ENCODE results near the gene ARHGAP5. TPM values are rescaled to one million over a fixed set of nuclear protein-coding genes. Genes with fewer than 3 reads are reported as not detected.

Gene ARHGAP5
- total RNA-seq, 1 experiment from 2014 or later = 7.9 TPM

GRCh38 chr14:32190673-32191072, 113.6 kb downstream of the ARHGAP5 start:
- Histone ChIP-seq H3K9me3 (no peaks in the 10 kb centered on the region), H3K27me3 (no peaks in the 10 kb centered on the region), H3K36me3 (no peaks in the 10 kb centered on the region), H3K4me3 (no peak overlapping the region)
- no peak for DNase-seq

- no peaks in the 10 kb centered on the region for H3K36me3 ChIP-seq
- H3K9me3 ChIP-seq = no peaks in the 10 kb centered on the region
- no peaks in the 10 kb centered on the region for H3K27me3 ChIP-seq
- H3K4me3 ChIP-seq = no peak overlapping the region
- no peak for DNase-seq
Measured at GRCh38 chr14:32192712-32193373, 115.7 kb downstream of the ARHGAP5 start.

GRCh38 chr14:32193532-32193931, 116.4 kb downstream of the ARHGAP5 start:
- Histone ChIP-seq H3K36me3 (no peaks in the 10 kb centered on the region), H3K9me3 (no peaks in the 10 kb centered on the region), H3K27me3 (no peaks in the 10 kb centered on the region), H3K4me3 (no peak overlapping the region)
- DNase-seq = no peak

DNA sequence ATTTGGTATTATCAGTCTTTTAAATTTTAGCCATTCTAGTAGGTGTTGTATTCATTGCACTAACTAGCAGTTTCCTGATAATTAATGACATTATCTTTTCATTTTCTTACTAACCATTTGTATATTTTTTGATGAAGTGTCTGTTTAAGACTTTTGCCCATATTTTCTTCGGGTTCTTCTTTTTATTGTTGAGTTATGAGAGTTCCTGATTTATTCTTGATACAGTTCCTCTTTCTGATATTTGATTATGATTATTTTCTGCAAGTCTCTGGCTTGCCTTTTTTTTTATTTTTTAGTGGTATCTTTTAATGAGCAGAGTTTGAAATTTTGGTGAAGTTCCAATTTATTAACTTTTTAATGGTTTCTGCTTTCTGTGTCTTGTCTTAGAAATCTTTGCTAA, 118.5 kb downstream of the ARHGAP5 start:
- no peak overlapping the region for H3K4me3 ChIP-seq
- no peaks in the 10 kb centered on the region for H3K36me3 ChIP-seq
- H3K27me3 ChIP-seq = no peaks in the 10 kb centered on the region
- H3K9me3 ChIP-seq = no peaks in the 10 kb centered on the region
- DNase-seq = no peak

GRCh38 chr14:32197919-32198318, 120.8 kb downstream of the ARHGAP5 start:
- Histone ChIP-seq H3K9me3 (no peaks in the 10 kb centered on the region), H3K27me3 (no peaks in the 10 kb centered on the region), H3K36me3 (no peaks in the 10 kb centered on the region), H3K4me3 (no peak overlapping the region)
- DNase-seq = no peak

- Histone ChIP-seq H3K27me3 (no peaks in the 10 kb centered on the region), H3K9me3 (no peaks in the 10 kb centered on the region), H3K36me3 (no peaks in the 10 kb centered on the region), H3K4me3 (peak overlapping the region; percentile 44)
- DNase-seq = no peak
Measured at GRCh38 chr14:32200368-32201192, 123.5 kb downstream of the ARHGAP5 start.

DNA sequence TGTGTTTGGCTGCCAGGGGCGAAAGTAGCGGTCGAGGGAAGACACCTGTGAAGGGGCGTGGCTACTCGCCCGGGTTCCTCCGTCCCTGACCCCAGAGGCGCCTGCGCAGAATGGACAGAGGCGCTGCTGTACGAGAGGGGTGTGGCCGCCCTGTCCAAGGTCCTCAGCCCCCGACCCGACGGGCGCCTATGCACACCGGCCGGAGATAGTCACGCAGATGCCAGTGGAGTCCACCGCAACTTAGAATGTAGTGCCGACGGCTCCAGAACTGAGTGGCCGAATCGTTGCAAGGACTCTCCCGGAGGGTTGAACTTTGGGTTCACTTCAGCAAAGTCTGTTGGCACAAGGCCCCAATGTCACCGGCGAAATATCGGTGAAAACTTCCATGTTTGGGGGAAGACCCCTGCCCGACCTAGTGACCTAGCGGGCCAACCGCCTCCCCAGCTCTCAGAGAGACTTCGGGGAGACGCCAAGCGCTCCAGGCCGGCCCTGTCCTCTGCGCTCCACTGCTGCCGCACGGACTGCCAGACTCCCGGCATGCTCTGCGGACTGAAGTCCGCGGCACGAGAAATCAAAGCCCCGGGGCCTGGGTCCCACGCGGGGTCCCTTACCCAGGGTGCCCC, 124.2 kb downstream of the ARHGAP5 start:
- peak overlapping the region; percentile 44 for H3K4me3 ChIP-seq
- no peaks in the 10 kb centered on the region for H3K36me3 ChIP-seq
- peak; percentile 46 for DNase-seq
- H3K27me3 ChIP-seq = no peaks in the 10 kb centered on the region
- H3K9me3 ChIP-seq = no peaks in the 10 kb centered on the region

- DNase-seq = no peak
Measured at GRCh38 chr14:32201816-32202490, 124.8 kb downstream of the ARHGAP5 start, which contains the start of gene RNU6-7. Gene RNU6-7 (plus strand): TSS chr14:32202045.

GRCh38 chr14:32202491-32202997, 125.4 kb downstream of the ARHGAP5 start:
- H3K27me3 ChIP-seq = no peaks in the 10 kb centered on the region
- DNase-seq = no peak
- H3K36me3 ChIP-seq = no peaks in the 10 kb centered on the region
- no peak overlapping the region for H3K4me3 ChIP-seq
- no peaks in the 10 kb centered on the region for H3K9me3 ChIP-seq

More at GRCh38 chr14:32201816-32202490, 124.8 kb downstream of the ARHGAP5 start, which contains the start of gene RNU6-7:
- Histone ChIP-seq H3K27me3 (no peaks in the 10 kb centered on the region), H3K4me3 (peak within 1 kb of the TSS; percentile 44), H3K36me3 (no peaks in the 10 kb centered on the region), H3K9me3 (no peaks in the 10 kb centered on the region)

GRCh38 chr14:32202998-32203882, 126.1 kb downstream of the ARHGAP5 start, which contains the start of gene RNU6-8:
Gene RNU6-8 (minus strand): TSS chr14:32203269.
- DNase-seq = no peak
- Histone ChIP-seq H3K4me3 (no peak within 1 kb of the TSS), H3K9me3 (no peaks in the 10 kb centered on the region), H3K27me3 (no peaks in the 10 kb centered on the region), H3K36me3 (no peaks in the 10 kb centered on the region)

DNA sequence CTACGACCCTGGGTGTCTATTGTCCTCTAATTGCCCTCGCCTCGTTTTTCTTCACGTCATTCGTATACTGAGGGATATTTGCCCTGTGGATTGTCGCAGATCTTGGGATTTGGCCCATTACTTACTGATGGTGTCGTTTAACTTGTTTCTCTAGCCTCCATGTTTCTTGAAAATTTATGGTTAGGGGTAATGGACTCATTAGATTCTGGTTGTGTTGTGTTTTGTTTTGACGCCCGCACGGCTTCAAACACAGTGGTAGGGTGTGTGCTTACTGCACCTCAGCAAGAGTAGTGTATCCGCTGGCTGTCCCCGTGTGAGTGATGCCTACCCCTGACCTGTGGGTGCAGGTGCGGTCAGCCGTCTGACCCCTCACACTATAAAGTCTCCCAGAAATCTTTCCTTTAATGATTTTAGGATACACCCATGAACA, 126.8 kb downstream of the ARHGAP5 start:
- no peaks in the 10 kb centered on the region for H3K36me3 ChIP-seq
- no peaks in the 10 kb centered on the region for H3K9me3 ChIP-seq
- H3K4me3 ChIP-seq = no peak overlapping the region
- no peaks in the 10 kb centered on the region for H3K27me3 ChIP-seq
- no peak for DNase-seq

GRCh38 chr14:32205554-32205953, 128.4 kb downstream of the ARHGAP5 start:
- H3K9me3 ChIP-seq = no peaks in the 10 kb centered on the region
- no peaks in the 10 kb centered on the region for H3K27me3 ChIP-seq
- no peak overlapping the region for H3K4me3 ChIP-seq
- no peak for DNase-seq
- no peaks in the 10 kb centered on the region for H3K36me3 ChIP-seq

- Histone ChIP-seq H3K4me3 (no peak overlapping the region), H3K27me3 (no peaks in the 10 kb centered on the region), H3K36me3 (no peaks in the 10 kb centered on the region), H3K9me3 (no peaks in the 10 kb centered on the region)
- DNase-seq = no peak
Measured at GRCh38 chr14:32205984-32206383, 128.9 kb downstream of the ARHGAP5 start.

- Histone ChIP-seq H3K9me3 (no peaks in the 10 kb centered on the region), H3K36me3 (no peaks in the 10 kb centered on the region), H3K27me3 (no peaks in the 10 kb centered on the region), H3K4me3 (no peak overlapping the region)
- DNase-seq = no peak
Measured at GRCh38 chr14:32206552-32206951, 129.4 kb downstream of the ARHGAP5 start.

GRCh38 chr14:32208490-32208889, 131.4 kb downstream of the ARHGAP5 start:
- no peak for DNase-seq
- Histone ChIP-seq H3K9me3 (no peaks in the 10 kb centered on the region), H3K4me3 (no peak overlapping the region), H3K36me3 (no peaks in the 10 kb centered on the region), H3K27me3 (no peaks in the 10 kb centered on the region)

Data from MG63 (cell line).